GM21825 (cell line): ENCODE results near the gene KLRC3.
"Not testable (repeated sequence)": the region's sequence is repeated elsewhere in the genome, so short reads cannot be mapped to it uniquely, and the experiment has no call there.

Experiments
- ATAC-seq: cut with Tn5 transposase; IDR thresholded peaks from one replicate; pipeline ENCODE4 v1.9.1; 2021; ENCODE audit warnings: mild to moderate bottlenecking, moderate library complexity; ENCODE audit not compliant: unreplicated experiment

The KLRC3 gene

DNA sequence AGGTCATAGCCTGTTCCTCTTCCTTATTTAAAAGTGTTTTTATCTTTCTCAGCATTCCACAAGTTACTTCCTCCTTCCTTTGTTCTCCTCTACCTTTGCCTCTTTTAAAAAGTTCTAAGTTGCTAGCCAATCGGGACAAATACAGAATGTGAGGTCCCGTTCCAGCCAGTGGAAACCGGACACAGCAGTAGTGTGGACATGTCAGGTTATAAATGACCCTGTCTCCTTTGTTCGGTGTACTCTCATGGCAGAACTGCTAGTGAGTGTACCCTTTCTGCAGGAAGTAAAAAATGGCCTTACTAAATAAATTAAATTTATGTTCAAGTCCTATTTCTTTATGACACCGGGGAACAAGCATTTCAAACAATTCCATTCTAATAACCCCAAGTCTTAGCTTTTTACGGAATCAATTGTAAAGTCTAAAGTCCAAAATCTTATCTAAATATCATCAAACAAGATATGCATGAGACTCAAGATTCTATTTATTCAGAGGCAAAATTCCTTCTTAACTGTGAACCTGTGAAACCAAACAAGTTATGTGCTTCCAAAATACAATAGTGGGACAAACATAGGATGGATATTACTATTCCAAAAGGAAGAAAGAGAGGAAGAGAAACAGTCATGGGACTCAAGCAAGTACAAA, 48.4 kb downstream of the KLRC3 start:
- not testable (repeated sequence) for ATAC-seq

GRCh38 chr12:10369557-10370415, 50.6 kb downstream of the KLRC3 start:
- ATAC-seq: no peak

- no peak for ATAC-seq
These were observed 51.9 kb downstream of the KLRC3 start for GRCh38 chr12:10368206-10369171.

GRCh38 chr12:10367714-10368113, 52.7 kb downstream of the KLRC3 start:
- ATAC-seq: not testable (repeated sequence)

DNA sequence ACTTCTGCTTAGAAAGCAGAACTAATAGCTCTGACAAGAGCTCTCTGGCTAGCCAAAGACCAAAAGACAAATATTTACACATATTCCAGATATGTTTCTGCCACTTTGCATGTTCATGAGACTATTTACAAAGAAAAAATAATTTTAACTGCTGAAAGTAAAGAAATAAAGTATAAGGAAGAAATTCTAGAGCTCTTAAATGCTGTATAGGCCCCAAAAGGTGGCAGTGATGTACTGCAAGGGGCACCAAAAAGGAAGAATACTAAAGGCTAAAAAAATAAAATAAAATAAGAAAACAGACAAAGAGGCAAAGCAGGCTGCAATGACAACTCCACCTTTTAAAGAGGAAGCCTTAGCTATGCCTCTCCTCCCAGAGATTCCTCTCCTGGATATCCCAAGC, 53.5 kb downstream of the KLRC3 start:
- no peak for ATAC-seq

- no peak for ATAC-seq
These were observed 54.5 kb downstream of the KLRC3 start for GRCh38 chr12:10365696-10366405.

DNA sequence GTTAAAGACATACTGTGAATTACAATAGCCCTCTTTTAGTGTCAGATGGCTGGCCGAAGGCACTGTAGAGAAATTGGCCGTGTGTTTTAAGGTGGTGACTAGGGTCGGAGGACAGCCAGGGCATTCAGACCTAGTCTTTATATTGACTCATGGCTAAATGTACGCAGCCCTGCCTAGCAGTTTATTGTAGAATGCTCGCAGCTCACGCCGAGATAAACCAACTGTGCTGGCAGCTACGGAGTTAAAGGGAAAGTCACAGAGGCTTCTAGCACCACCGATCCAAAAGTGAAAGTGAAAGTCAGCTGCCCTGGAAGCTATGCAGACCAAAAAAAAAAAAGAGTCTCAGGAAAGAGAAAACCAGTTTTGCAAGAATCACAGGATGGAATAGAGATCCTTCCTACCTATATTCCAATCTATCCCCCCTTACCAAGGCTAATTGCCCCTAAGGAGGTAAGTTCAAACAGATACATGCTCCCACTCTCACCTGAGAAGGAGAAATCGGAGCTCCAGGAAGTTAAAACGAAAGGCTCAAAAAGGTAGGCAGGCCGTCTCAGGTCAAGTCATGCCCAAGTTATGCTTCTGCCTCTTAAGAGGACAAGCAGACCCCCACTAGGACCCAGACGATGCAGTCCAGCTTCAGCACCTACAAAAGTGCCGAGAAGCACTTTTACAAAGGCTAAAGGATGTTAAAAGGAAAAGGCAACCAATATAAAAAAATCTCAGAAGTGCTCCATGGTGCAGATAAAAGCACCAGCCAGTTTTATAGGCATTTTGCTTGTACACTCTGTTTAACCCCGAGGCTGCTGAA, 55.4 kb downstream of the KLRC3 start:
- ATAC-seq: peak; percentile 55

- ATAC-seq: peak; percentile 91
These were observed 56.2 kb downstream of the KLRC3 start for GRCh38 chr12:10363914-10364814.

DNA sequence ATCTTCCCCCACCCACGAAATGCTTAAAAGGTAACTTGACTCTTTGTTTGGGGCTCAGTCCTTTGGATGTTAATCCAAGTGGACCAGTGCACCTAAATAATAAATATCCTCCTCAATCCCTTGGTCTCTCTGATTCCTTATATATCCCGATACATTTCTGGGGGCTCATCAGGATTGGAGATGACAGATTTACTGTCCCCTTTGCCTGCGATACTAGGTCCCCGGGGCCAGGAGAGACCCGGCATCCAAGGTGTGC, 56.8 kb downstream of the KLRC3 start:
- ATAC-seq: no peak

DNA sequence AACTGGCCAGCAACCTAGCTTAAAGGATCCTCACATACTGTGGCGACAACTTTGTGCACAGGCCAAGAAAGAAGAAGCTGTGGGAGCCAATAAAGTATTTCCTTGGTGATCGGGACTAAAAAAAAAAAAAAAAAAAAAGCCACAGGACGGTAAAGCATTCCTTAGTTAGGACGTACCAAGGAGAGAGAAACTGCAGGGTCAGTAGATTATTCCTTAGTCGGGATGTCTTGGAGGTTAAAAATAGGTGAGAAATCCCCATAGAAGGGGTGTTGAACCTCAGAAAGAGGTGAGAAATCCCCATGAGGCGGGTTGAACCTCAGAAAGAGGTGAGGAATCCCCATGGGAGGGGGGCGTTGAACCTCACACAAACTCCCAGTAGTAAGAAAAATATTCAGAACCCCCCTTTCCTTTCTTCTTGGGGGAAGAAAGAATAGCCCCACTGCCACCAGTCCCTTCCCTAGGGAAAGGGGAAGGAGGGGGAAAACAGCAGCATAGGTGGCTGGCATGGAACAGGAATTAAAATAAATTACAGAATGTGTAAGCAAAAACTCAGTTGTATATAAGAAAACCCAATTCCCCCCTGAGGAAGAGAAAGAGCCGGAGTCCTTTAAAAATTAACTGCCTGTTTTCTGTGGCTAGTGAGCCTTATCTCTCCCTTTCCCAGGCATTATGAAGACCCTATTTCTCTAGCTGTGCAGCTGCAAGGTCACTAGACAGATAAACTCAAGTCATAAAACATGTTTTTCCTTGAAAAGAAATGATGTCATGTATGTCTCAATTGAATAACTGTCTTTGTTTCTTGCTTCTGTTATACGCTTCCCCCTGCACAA, 57.4 kb downstream of the KLRC3 start:
- no peak for ATAC-seq

GRCh38 chr12:10362325-10362724, 58.1 kb downstream of the KLRC3 start:
- ATAC-seq: no peak
